Measurements from ENCODE around the gene SIRPG. TPM values are rescaled to one million over a fixed set of nuclear protein-coding genes. Genes with fewer than 3 reads are reported as not detected.

SIRPG gene
- polyA plus RNA-seq, 3 donors = 0.15 to 0.52 (median 0.51) TPM

DNA sequence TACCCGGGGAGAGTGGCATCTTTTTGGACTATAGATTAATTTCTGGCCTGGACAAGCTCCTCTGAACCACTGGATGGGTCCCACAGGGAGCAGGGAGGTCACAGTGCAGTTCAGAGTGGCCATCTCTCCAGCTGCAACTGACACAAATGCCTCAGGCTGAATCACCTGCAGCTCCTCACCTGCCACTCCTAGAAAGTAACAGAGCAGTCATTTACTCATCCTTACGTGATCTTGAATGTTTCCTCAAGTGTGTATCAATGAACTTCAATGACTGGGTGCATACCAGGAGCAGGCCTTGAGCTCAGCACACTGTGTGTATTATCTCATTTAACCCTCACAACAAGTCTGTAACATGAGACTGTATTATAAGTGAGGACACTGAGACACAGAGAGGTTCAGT, 40.0 kb upstream of the SIRPG start:
- H3K79me2 ChIP-seq (ENCODE audit: insufficient read depth, low read length) = no peaks in the 10 kb centered on the region
- no peak overlapping the region for H3K9ac ChIP-seq (ENCODE audit: insufficient read depth, low read length, poor library complexity, severe bottlenecking)
- DNase-seq = no peak
- peaks cover 8 to 35% (median 34%) of the 10 kb centered on the region in 3 donors for H3K27me3 Mint-ChIP-seq (ENCODE audit: low read depth in 3 of 3)
- H3K27ac ChIP-seq (ENCODE audit: low read depth in 1 of 2, low read length in 2 of 2) = no peak overlapping the region
- no peak overlapping the region for H3K27ac Mint-ChIP-seq
- H3K4me3 Mint-ChIP-seq = peak overlapping the region in 1 of 2 donors; percentile 19
- H3K4me1 Mint-ChIP-seq = peaks cover 24% of the 10 kb centered on the region
- peaks cover 0 to 3% (median 1%) of the 10 kb centered on the region in 7 donors for H3K9me3 Mint-ChIP-seq
- H3K9me3 ChIP-seq (replicated peaks in 1 of 2; ENCODE audit: control insufficient read depth in 1 of 2, insufficient read depth in 1 of 2, low read length in 2 of 2) = no peaks in the 10 kb centered on the region
- TF ChIP-seq, protein P1, sequence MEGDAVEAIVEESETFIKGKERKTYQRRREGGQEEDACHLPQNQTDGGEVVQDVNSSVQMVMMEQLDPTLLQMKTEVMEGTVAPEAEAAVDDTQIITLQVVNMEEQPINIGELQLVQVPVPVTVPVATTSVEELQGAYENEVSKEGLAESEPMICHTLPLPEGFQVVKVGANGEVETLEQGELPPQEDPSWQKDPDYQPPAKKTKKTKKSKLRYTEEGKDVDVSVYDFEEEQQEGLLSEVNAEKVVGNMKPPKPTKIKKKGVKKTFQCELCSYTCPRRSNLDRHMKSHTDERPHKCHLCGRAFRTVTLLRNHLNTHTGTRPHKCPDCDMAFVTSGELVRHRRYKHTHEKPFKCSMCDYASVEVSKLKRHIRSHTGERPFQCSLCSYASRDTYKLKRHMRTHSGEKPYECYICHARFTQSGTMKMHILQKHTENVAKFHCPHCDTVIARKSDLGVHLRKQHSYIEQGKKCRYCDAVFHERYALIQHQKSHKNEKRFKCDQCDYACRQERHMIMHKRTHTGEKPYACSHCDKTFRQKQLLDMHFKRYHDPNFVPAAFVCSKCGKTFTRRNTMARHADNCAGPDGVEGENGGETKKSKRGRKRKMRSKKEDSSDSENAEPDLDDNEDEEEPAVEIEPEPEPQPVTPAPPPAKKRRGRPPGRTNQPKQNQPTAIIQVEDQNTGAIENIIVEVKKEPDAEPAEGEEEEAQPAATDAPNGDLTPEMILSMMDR (IDR thresholded peaks at IDR 0.05) = no peak
- intact Hi-C loops (cut with micrococcal nuclease) = no loop called here
- no peaks in the 10 kb centered on the region for H4K20me1 ChIP-seq (ENCODE audit: insufficient read depth, low read length)
- H3K4me2 ChIP-seq (replicated peaks; ENCODE audit: extremely low read depth, low read length, poor library complexity, severe bottlenecking) = no peak overlapping the region
- peaks cover 8 to 15% of the 10 kb centered on the region in 2 donors for H3K27me3 ChIP-seq (ENCODE audit: control insufficient read depth in 2 of 2, insufficient read depth in 2 of 2, low read length in 2 of 2)
- H3K36me3 ChIP-seq (replicated peaks in 1 of 2; ENCODE audit: control insufficient read depth in 1 of 2, insufficient read depth in 2 of 2, low read length in 2 of 2) = no peaks in the 10 kb centered on the region
- H3K36me3 Mint-ChIP-seq = peaks cover 0 to 6% of the 10 kb centered on the region in 2 donors
- peaks cover 17 to 22% of the 10 kb centered on the region in 2 donors for H3K4me1 ChIP-seq (ENCODE audit: control insufficient read depth in 1 of 2, insufficient read depth in 2 of 2, low read length in 2 of 2)
- WGBS (ENCODE audit: insufficient coverage) = 80% methylated on average over 1 of the region's 2 CpGs
- H2AFZ ChIP-seq (ENCODE audit: insufficient read depth, low read depth, low read length, poor library complexity, severe bottlenecking) = no peak overlapping the region
- no peak overlapping the region for H3K4me3 ChIP-seq (replicated peaks in 1 of 3; ENCODE audit: low read depth in 2 of 3, low read length in 3 of 3)

DNA sequence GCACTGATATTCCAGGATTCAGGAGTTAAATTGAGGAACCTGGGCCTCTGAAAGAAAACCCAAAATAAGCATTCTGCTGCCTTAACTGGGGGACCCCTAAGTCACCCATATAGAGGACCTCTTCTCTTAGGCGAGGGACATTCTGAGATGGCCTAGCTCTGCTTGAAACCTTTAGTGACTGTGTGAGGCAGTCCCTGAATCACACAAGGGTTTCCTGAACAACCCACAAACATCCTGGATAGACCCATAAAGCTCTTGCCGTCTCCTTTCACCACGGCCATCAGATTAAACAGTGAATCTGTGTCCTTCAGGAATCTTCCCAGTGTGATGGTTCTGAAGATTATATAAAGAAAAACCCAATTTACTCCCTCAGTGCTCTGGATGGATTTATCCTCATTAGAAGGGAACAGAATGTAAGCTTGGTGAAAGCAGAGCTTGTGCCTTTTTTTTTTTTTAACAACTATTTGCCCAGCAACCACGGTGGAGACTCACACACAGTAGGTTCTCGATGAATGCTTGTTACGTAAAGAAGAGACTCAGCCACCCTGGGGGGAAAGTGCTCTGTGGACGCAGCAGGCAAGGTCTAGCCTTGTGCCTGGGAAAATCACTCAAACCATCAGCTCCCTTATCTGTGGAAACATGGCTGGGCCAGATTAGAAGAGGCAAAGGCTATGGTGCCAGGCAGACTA, 39.1 kb upstream of the SIRPG start:
- Histone ChIP-seq H3K4me1 (ENCODE audit: control insufficient read depth in 1 of 2, insufficient read depth in 2 of 2, low read length in 2 of 2) (peaks cover 9 to 13% of the 10 kb centered on the region in 2 donors), H3K9ac (ENCODE audit: insufficient read depth, low read length, poor library complexity, severe bottlenecking) (no peak overlapping the region), H3K36me3 (replicated peaks in 1 of 2; ENCODE audit: control insufficient read depth in 1 of 2, insufficient read depth in 2 of 2, low read length in 2 of 2) (no peaks in the 10 kb centered on the region), H3K27me3 (ENCODE audit: control insufficient read depth in 2 of 2, insufficient read depth in 2 of 2, low read length in 2 of 2) (peaks cover 8 to 15% of the 10 kb centered on the region in 2 donors), H3K4me2 (replicated peaks; ENCODE audit: extremely low read depth, low read length, poor library complexity, severe bottlenecking) (no peak overlapping the region), H2AFZ (ENCODE audit: insufficient read depth, low read depth, low read length, poor library complexity, severe bottlenecking) (no peak overlapping the region), H3K79me2 (ENCODE audit: insufficient read depth, low read length) (no peaks in the 10 kb centered on the region), H3K4me3 (replicated peaks in 1 of 3; ENCODE audit: low read depth in 2 of 3, low read length in 3 of 3) (no peak overlapping the region), H3K27ac (ENCODE audit: low read depth in 1 of 2, low read length in 2 of 2) (no peak overlapping the region), H4K20me1 (ENCODE audit: insufficient read depth, low read length) (no peaks in the 10 kb centered on the region), H3K9me3 (replicated peaks in 1 of 2; ENCODE audit: control insufficient read depth in 1 of 2, insufficient read depth in 1 of 2, low read length in 2 of 2) (no peaks in the 10 kb centered on the region)
- TF ChIP-seq, protein P1 (IDR thresholded peaks at IDR 0.05) = no peak
- intact Hi-C loops (cut with micrococcal nuclease) = no loop called here
- H3K4me3 Mint-ChIP-seq = peak overlapping the region in 1 of 2 donors; percentile 2
- no peak overlapping the region for H3K27ac Mint-ChIP-seq
- peaks cover 8 to 40% (median 36%) of the 10 kb centered on the region in 3 donors for H3K27me3 Mint-ChIP-seq (ENCODE audit: low read depth in 3 of 3)
- H3K9me3 Mint-ChIP-seq = peaks cover under 1 to 7% (median 4%) of the 10 kb centered on the region in 7 donors
- 88% methylated on average over 4 of the region's 7 CpGs for whole genome bisulfite sequencing (ENCODE audit: insufficient coverage)
- H3K36me3 Mint-ChIP-seq = peaks cover 0 to 6% of the 10 kb centered on the region in 2 donors
- peaks cover 18% of the 10 kb centered on the region for H3K4me1 Mint-ChIP-seq
- no peak for DNase-seq
